ENCODE measurements around the gene DCTN3.

The DCTN3 gene

DNA sequence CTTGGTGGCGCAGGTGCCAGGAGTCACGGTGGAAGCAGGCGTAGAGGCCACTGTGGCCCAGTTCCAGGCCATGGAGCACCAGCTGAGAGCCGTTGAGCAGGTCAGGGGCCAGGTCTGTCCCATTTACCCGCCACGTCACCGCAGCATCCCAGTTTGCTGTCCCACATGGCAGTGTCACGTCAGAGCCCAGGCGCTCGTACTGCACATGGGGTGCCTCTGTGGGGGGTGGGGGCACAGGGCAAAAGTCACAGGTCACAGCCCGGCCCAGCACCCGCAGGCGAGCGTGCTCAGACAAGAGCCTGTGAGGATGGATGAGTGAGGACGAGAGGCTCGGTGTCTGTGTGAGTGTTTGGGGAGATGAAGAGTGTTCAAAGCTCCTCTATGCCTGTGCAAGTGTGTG lies 55.7 kb downstream of the DCTN3 start:
- TF ChIP-seq, protein P1, sequence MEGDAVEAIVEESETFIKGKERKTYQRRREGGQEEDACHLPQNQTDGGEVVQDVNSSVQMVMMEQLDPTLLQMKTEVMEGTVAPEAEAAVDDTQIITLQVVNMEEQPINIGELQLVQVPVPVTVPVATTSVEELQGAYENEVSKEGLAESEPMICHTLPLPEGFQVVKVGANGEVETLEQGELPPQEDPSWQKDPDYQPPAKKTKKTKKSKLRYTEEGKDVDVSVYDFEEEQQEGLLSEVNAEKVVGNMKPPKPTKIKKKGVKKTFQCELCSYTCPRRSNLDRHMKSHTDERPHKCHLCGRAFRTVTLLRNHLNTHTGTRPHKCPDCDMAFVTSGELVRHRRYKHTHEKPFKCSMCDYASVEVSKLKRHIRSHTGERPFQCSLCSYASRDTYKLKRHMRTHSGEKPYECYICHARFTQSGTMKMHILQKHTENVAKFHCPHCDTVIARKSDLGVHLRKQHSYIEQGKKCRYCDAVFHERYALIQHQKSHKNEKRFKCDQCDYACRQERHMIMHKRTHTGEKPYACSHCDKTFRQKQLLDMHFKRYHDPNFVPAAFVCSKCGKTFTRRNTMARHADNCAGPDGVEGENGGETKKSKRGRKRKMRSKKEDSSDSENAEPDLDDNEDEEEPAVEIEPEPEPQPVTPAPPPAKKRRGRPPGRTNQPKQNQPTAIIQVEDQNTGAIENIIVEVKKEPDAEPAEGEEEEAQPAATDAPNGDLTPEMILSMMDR (IDR thresholded peaks at IDR 0.05; ENCODE audit: borderline replicate concordance, insufficient read depth, low read depth, low read length): no peak
- H3K4me3 ChIP-seq (ENCODE audit: low read depth, low read length): no peak overlapping the region

Data from GM12875 (cell line).